Mesenteric fat pad (tissue), 1 donor: Measurements from ENCODE around the gene SHKBP1. TPM values are rescaled to one million over a fixed set of nuclear protein-coding genes. Genes with fewer than 3 reads are reported as not detected.
"Not testable (repeated sequence)": the region's sequence is repeated elsewhere in the genome, so short reads cannot be mapped to it uniquely, and the experiment has no call there.

Experiments
- DNase-seq: peaks from one replicate; pipeline ENCODE4 v3.0.0-alpha.2; 2020; ENCODE audit warnings: low spot score
- long read RNA-seq: library from polyadenylated mRNA; unstranded; transcript quantifications from one replicate; pipeline ENCODE4 v2.0.0, GENCODE V29; 2020
- total RNA-seq: library from RNA; stranded (reverse); fragmentation: NEBNext Ultra II Directional; extraction: Animal tissue kit (Norgen Biotek cat#: 25700); gene quantifications from one replicate; pipeline ENCODE4 v1.2.1, GENCODE V29; 2021
- donor health status: DM: yes; HTN: yes; CAD: no.

Gene SHKBP1
- total RNA-seq = 54.3 TPM
- long read RNA-seq, transcript SHKBP1-201 (18 exons, 2,363 nt) = major isoform, 208 of 300 reads
- long read RNA-seq, partial matches to known transcripts = 21 of 300 reads
- long read RNA-seq, other reads (novel, unspliced or antisense) = 67 of 300 reads

GRCh38 chr19:40576585-40577451, at the start of gene SHKBP1:
TSS of gene SHKBP1 (plus strand) at chr19:40576873. CDS start at chr19:40576900, 27 bp downstream.
- peak; percentile 97 for DNase-seq

DNA sequence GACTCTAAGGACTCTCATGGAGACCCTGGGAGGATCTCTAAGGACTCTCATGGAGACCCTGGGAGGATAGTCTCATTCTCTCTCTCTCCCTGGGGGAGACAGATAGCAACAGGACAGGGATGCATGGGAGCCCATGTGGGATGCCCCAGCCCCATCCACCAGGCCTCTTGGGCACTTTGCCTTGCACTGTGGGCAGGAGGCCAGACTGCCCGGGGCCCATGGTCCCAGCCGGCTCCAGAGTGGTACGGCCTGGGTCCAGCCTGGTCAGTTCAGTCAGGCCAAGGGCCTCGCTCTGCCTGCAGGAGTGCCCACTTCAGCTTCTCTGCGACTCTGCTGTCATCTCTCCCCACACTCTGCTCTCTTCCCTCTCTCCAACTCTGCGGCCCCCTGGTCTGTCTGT, 48.6 kb upstream of the SHKBP1 start:
- DNase-seq = no peak

DNA sequence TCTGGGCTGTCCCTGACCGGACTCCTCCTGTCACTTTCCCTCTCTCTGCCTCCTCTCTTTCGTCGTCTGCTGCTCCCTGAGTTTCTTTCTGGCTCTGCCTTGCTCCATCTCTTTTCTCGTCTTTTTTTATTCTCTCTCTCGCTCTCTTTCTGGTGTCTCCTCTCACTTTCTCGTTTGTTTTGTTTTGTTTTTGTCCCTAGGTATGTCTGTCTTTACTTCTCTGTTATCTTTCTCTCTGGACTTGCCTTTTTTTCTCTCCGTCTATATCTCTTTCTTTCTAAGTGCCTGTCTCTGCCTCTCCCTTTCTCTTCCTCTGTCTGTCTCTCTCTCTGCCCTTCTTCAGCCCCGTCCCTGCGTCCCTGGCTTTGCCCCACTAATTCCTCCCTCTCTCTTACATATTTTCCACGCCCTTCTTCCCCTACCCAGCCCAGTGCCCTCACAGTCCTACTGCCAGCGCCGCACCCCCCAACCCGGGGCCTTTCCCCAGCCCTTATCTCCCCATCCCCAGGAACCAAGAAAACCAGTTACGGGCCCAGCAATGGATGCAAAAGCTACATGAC, 48.1 kb upstream of the SHKBP1 start:
- no peak for DNase-seq

DNA sequence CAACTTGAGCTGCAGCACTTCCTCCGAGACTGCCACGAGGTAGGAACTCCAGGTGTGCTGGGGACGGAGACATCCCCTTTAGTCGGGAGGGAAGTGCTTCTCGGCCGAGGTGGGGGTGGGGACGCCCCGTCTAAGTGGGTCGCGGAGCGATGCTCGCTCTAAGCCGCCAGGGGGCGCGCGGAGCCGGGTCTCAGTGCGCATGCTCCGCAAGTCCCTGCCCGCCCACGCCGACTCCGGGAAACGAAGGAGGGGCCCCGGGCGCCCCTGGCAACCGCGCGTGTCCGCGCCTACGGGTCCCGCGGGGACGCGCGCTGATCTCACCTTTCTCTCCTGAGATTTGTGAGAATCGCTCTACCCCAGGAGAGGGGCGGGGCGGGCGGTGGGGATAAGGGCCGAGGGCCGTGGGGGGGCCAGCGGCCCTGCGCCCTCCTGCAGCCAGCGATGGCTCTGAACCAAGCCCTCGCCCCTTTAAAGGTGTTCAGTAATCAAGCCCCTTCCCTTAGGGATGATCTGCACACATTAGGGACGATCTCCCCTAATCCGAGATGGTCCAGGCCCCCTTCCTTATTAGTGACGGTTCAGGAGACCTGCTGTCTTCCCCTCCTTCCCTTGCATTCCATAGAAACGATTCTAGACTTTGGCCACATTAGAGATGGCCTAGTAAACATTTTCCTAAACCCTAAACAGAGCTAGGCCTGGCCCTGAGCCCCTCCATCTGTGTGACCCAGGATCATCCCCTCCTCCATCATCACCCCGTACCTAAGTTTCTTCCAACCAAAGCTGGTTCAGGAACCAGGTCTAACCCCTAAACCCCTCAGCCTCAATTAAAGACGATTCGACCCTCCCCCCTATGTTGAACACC, 47.3 kb upstream of the SHKBP1 start:
- peak; percentile 97 for DNase-seq

GRCh38 chr19:40530091-40530901, 46.4 kb upstream of the SHKBP1 start:
- no peak for DNase-seq

DNA sequence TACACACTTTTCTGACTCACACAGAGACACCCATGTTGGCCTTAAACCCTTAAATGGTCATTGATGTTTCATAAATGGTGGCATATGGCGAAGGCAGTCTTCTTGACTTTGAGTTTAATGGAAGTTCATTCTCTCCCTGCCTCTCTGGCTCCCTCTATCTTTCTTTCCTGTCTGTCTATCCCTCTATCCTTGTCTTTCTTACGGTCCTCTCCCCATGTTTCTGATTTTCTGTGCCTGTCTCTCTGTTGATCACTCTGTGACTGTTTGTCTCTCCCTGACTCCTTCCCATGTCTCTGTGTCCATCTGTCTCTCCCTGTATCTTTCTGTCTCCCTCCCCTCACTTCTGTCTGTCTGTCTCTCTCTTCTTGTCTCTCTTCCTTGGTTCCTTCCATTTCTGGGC, 43.2 kb upstream of the SHKBP1 start:
- DNase-seq = no peak

- no peak for DNase-seq
These were observed 42.5 kb upstream of the SHKBP1 start for GRCh38 chr19:40534148-40534547.

DNA sequence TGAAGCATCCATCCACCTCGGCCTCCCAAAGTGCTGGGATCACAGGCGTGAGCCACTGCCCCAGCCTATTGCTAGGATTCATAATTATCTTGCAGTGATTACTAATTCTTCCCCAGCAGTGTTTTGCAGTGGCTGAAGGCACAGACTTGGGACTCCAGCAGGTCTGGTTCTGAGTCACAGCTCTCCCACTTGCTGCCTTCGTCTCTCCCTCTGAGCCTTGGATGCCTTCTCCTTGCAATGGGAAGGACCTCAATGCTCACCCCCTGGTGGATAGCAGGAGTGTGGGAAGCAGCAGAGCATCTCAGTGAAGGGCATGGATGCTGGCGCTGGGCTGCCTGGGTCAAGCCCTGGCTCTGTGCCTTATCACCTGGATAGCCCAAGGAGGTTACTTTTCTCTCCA, 37.6 kb upstream of the SHKBP1 start:
- DNase-seq = no peak

DNA sequence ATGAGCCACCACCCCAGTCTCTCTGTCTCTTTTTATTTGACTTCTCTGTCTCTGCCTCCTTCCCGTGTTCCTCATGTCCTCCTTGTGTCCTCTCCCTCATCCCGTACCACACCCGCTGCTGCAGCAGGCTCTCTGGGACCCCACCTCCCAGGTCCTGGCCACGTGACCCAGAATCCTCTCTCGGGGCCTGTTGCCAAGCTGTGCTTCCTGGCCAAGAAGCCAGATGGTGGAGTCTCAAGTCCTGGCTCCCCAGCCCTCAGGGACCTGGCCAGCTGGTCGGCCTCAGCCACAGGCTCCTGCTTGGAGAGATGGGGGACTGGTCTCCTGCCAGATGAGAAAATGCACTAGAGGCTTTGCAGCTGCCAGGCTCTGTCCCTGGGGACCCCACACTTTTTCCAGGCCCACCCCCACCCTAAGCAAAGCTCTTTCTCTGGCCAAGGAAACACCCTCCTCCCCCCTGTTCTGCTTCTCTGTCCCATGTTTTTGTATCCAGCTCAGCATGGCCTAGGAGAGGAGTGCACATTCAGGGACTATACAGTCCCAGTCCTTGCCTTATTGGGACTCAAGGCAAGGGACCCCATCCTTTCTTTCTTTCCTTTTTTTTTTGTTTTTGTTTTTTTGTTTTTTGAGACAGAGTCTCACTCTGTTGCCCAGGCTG, 34.3 kb upstream of the SHKBP1 start:
- DNase-seq = no peak

DNA sequence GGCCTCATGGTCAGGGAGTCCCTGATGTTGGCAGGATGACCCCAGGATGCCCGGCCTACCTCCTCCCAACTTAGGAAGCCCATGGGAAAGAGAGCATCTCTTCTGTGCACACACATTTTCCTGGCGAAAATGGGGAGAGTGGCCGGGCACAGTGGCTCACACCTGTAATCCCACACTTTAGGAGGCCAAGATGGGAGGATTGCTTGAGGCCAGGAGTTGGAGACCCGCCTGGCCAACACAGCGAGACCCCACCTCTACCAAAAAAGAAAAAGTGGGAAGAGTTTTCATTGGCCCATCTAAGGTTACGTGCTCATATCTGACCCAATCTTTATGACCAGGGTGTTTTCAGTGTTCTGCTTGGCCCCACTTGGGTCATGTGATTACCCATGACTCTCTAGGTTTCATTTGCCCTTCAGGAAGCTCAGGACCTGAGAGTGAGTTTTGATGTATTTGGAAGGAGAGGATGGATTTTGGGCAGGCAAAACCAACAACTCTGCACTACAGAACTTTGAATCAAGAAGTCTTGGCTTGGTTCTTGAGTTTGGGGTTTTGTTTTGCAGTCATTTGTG, 33.6 kb upstream of the SHKBP1 start:
- no peak for DNase-seq

DNA sequence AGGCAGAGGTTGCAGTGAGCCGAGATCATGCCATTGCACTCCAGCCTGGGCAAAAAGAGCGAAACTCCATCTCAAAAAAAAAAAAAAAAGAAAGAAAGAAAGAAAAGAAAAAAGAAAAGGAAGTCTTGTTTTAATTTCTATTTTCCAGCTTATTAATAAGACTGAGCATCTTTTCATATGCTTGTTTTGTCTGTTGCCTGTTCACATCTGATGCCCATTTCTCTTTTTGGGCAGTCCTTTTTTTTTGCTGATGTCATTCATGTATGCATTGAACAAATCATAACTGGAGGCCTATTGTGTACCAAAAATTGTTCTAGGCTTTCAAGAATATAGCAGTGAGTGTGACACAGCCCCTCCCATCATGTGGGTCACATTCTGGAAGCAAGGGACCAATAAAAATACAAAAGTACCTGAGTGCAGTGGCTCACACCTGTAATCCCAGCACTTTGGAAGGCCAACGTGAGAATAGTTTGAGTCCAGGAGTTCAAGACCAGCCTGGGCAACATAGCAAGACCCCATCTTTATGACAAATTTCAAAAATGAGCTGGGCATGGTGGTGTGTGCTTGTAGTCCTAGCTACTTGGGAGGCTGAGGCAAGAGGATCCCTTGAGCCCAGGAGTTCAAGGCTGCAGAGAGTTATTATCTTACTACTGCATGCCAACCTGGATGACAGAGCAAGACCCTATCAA, 30.4 kb upstream of the SHKBP1 start:
- not testable (repeated sequence) for DNase-seq

DNA sequence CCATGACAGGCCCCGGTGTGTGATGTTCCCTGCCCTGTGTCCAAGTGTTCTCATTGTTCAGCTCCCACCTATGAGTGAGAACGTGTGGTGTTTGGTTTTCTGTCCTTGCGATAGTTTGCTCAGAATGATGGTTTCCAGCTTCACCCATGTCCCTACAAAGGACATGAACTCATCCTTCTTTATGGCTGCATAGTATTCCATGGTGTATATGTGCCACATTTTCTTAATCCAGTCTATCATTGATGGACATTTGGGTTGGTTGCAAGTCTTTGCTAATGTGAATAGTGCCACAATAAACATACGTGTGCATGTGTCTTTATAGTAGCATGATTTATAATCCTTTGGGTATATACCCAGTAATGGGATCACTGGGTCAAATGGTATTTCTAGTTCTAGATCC, 29.5 kb upstream of the SHKBP1 start:
- not testable (repeated sequence) for DNase-seq

DNA sequence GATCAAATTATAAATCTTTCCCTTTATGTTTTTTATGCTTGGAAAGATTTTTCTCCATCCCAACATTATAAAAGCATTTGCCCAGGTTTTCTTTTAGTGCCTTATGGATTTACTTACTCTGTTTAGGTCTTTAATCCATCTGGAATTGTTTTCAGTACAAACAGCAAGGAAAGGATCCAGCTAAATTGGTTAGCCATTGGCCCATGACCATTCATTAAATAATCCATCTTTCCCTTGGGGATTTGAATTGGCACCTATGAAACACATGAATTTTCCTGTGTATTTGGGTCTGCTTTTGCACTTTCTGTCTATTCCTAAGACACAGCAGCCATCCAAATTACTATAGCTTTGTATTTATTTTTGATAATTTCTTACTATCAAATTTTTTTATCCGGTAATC, 28.8 kb upstream of the SHKBP1 start:
- DNase-seq = no peak

DNA sequence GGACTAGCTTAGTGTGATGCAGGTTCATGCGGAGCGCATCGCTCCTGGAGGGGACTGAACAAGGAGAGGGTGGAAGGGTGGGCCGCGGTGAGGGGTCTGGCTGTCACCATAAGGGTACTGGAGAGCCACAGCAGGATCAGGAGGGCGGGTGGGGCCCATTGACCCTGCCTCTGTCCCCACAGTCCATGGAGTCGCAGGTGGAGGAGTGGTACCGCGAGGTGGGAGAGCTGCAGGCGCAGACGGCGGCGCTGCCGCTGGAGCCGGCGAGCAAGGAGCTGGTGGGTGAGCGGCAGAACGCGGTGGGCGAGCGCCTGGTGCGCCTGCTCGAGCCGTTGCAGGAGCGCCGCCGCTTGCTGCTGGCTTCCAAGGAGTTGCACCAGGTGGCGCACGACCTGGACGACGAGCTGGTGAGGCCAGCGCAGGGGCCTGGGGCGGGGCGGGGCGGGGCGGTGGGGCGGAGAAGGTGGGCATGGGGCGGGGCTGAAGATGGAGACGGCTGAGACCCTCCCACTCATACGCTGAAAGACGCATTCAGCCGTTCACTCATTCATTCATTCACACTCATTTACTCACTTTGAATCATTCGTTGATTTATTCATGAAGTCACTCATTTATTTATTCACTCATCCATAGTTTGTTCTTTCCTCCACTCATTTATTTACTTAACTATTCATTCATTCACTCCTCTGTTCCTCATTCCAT, 27.5 kb upstream of the SHKBP1 start:
- no peak for DNase-seq

DNA sequence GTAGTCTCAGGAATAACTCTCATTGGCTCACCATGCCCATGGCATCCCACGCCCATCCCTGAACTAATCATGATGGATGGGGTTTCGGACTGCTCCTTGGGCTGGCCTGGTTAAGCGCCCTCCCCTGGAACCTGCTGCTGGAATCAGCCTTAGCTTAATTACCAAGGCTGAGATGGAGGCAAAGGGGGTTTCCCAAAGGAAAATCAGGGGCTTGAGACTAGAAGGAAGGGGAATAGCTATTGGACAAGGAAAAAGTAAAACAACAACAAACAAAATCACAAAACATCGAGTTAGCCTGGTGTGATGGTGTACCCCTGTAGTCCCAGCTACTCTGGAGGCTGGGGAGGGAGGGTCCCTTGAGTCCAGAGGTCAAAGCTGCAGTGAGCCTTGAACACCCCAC, 25.7 kb upstream of the SHKBP1 start:
- DNase-seq = no peak

DNA sequence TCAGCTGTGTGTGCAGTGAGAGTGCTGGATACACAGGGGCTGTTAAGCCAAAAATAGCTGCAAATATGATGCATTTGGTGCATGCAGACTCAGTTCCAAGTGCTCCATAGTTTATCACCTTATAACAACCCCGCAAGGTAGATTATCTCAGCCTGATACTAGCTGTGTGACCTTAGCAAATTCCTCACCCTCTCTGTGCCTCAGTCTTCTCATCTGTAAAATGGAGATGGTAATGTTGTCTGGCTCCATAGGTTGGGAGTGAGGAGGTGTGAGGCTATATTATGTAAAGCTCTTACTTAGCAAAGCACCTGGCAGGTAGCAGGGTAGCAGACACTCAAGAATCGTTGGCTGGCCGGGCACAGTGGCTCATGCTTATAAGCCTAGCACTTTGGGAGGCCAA, 23.8 kb upstream of the SHKBP1 start:
- DNase-seq = no peak

DNA sequence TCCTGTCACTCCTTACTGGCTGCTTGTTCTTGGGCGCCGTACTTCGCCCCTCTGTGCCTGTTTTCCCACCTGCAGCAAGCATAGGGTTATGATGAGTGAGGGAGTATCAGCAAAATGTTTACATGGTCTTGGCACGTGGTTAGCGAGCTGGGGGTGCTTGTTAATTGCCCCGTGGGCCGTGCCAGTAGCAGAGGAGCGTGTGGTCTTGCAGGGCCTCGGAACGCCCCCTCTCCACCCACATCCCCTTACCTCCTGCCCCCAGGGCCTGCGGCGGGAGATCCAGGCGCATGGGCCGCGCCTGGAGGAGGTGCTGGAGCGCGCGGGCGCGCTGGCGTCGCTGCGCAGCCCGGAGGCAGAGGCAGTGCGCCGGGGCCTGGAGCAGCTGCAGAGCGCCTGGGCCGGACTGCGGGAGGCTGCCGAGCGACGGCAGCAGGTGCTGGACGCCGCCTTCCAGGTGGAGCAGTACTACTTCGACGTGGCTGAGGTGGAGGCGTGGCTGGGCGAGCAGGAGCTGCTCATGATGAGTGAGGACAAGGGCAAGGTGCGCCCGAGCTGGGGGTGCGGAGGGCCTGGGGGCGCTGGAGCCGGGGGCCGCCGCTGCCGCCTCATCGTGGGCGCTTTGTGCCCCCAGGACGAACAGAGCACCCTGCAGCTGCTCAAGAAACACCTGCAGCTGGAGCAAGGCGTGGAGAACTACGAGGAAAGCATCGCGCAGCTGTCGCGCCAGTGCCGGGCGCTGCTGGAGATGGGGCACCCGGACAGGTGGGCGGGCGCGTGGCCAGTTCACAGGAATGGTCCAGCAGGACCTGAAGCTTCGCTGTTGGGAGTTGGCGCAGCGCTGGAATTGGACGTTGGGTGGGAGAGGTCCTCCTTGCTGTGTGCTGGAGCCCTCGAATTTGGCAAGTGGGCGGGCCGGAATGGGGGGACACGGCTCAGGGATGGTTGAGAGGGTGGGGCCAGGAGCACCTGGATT, 22.5 kb upstream of the SHKBP1 start:
- no peak for DNase-seq
